Gastroesophageal sphincter (tissue), 4 donors: ENCODE data around the gene SH3D21. TPM values are rescaled to one million over a fixed set of nuclear protein-coding genes. Genes with fewer than 3 reads are reported as not detected.

Experiments
- ATAC-seq: fragments of 150-250 bp; one replicate; pipeline ENCODE4 v1.9.1; 2016; ENCODE audit warnings: mild to moderate bottlenecking, moderate library complexity
- H3K27ac ChIP-seq, 4 donors: fragments of 200-600 bp; sonication (generic) in 3 of 4; 1 replicate in 3 of 4; 2 replicates in 1 of 4; pipeline ENCODE4 v1.5.1; 2016 to 2019
- H3K27me3 ChIP-seq: fragments of 200-600 bp; sonication (generic); one replicate; pipeline ENCODE4 v1.5.1; 2019
- H3K36me3 ChIP-seq, 2 donors: fragments of 200-600 bp; sonication (generic); one replicate each; pipeline ENCODE4 v1.5.1; 2019; ENCODE audit warnings: control low read depth in 1 of 2
- H3K4me1 ChIP-seq, 3 donors: fragments of 200-600 bp; sonication (generic); 1 replicate in 2 of 3; 2 replicates in 1 of 3; pipeline ENCODE4 v1.5.1; 2016 to 2019; ENCODE audit warnings: control low read depth in 2 of 3
- H3K4me3 ChIP-seq, 2 donors: fragments of 200-600 bp; sonication (generic); one replicate each; pipeline ENCODE4 v1.5.1; 2019; ENCODE audit warnings: mild to moderate bottlenecking in 1 of 2, moderate library complexity in 1 of 2
- H3K9me3 ChIP-seq, 3 donors: fragments of 200-600 bp; sonication (generic); one replicate each; pipeline ENCODE4 v1.5.1; 2017 to 2019; ENCODE audit warnings: control low read depth in 2 of 3
- EP300 ChIP-seq: sonication (generic); formaldehyde crosslinking; IDR thresholded peaks from one replicate; pipeline ENCODE4 v1.6.1; 2017; ENCODE audit warnings: antibody characterized with exemption, mild to moderate bottlenecking
- POLR2A ChIP-seq, 2 donors: fragments of 450-650 bp; IDR thresholded peaks; one replicate each; pipeline ENCODE4 v1.6.1; 2017; ENCODE audit warnings: antibody characterized with exemption in 2 of 2, mild to moderate bottlenecking in 2 of 2, moderate library complexity in 1 of 2
- POLR2AphosphoS5 ChIP-seq: sonication (generic); formaldehyde crosslinking; IDR thresholded peaks from one replicate; pipeline ENCODE4 v1.6.1; 2017; ENCODE audit warnings: antibody characterized with exemption
- WGBS, 2 donors: methylation state at CpG; one replicate each; pipeline ENCODE4 v1.1.5; 2018; ENCODE audit warnings: low coverage in 1 of 2; 5-methylcytosine and 5-hydroxymethylcytosine counted together
- total RNA-seq, 4 donors: library from RNA; depleted of rRNA; stranded (reverse); fragments of >200 nt; gene quantifications; one replicate each; pipeline ENCODE4 v1.1.0, GENCODE V29; 2016
- TF ChIP-seq, protein P1 (sequence below), 4 experiments: fragments of 200-600 bp in 2 of 4; fragments of 450-650 bp in 2 of 4; sonication (generic) in 1 of 4; IDR thresholded peaks; one replicate each; pipeline ENCODE4 v1.5.1; 2017 to 2019; ENCODE audit warnings: antibody characterized with exemption in 4 of 4, mild to moderate bottlenecking in 2 of 4, moderate library complexity in 2 of 4

The SH3D21 gene
- total RNA-seq, 4 donors from 2014 or later = 0.27 to 1.4 (median 1.3) TPM; not detected in 1

DNA sequence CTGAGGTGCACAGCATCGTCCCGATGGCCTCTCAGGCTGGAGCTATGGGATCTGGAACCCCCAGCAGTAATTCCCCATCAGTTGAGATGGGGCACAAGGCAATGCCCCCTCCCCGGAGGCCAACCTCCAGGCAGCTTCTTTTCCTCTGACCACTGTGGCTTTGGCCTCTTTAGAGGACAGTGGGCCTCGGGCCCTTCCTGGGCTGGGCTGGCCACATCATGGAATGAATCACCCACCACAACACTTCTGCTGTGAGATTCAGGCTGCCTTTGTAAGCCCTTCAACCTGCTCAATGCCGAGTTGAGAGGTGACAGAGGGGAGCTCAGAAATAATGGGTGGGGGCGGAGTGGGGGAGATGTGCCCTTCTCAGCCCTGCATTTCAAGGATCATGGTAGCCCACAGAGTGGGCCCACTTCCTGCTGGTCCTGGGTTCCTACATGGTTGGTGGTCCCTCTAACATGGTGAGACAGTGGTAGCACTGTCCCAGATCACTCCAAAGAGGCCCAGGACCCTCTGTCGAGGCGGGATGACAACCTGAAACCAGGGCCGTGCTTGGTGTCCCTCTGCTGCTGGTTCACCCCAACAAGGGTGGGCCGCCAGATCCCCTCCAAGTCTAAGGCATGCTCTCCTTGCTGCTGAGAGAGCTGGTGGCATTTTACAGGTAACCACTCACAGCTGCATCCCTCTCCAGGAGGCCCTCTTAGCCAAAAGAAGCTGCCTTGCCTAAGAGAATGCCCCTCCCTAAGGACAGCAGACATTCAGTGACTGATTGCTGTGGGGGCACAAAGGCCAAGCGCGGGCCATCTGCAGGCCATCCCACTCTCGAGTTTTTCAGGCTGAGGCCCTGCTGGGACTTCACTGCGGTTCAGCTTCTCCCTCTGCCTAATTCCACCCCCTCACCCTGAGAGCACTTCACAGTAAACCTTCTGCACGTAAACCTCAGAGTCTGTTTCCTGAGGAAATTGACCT, 47.0 kb downstream of the SH3D21 start:
- Histone ChIP-seq H3K36me3 (peaks cover 0 to 83% of the 10 kb centered on the region in 2 donors), H3K27ac (peak overlapping the region in 3 of 4 donors; percentile 20 to 76 (median 73))
- WGBS, 2 donors = 66 to 80% methylated on average over 1 to 3 of the region's 15 CpGs

DNA sequence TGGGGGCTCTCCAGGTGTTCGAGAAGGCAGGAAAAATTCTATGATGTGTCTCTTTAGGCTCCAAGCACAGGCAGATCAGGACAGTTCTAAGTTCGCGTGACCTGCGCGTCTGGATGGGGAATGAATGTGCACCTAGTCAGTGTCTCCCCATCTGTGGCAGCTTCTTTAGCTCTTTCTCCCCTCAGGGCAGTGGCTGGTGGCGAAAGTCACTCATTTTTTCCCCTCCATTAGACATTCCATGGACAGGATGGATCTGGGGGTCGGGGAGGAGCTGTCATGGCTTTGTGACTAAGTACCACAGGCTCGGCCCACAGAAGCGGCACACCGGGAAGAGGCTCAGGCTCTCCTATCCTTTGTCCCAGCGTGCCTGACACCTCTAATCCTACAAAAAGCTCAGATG, 48.3 kb downstream of the SH3D21 start:
- Histone ChIP-seq H3K27ac (no peak overlapping the region), H3K9me3 (no peaks in the 10 kb centered on the region), H3K4me3 (no peak overlapping the region), H3K4me1 (peaks cover 4 to 40% (median 19%) of the 10 kb centered on the region in 3 donors), H3K36me3 (peaks cover 0 to 83% of the 10 kb centered on the region in 2 donors), H3K27me3 (no peaks in the 10 kb centered on the region)
- TF ChIP-seq POLR2AphosphoS5 (no peak), POLR2A (IDR thresholded peaks at IDR 0.05) (no peak), EP300 (no peak)
- TF ChIP-seq, protein P1, sequence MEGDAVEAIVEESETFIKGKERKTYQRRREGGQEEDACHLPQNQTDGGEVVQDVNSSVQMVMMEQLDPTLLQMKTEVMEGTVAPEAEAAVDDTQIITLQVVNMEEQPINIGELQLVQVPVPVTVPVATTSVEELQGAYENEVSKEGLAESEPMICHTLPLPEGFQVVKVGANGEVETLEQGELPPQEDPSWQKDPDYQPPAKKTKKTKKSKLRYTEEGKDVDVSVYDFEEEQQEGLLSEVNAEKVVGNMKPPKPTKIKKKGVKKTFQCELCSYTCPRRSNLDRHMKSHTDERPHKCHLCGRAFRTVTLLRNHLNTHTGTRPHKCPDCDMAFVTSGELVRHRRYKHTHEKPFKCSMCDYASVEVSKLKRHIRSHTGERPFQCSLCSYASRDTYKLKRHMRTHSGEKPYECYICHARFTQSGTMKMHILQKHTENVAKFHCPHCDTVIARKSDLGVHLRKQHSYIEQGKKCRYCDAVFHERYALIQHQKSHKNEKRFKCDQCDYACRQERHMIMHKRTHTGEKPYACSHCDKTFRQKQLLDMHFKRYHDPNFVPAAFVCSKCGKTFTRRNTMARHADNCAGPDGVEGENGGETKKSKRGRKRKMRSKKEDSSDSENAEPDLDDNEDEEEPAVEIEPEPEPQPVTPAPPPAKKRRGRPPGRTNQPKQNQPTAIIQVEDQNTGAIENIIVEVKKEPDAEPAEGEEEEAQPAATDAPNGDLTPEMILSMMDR (IDR thresholded peaks at IDR 0.05) = no peak
- WGBS, 2 donors = 79 to 94% methylated on average over 5 to 6 of the region's 11 CpGs
- ATAC-seq = no peak

More for the DNA sequence above, 47.0 kb downstream of the SH3D21 start:
- no peak for TF ChIP-seq EP300
- TF ChIP-seq, protein P1 (IDR thresholded peaks at IDR 0.05) = no peak
- no peaks in the 10 kb centered on the region for H3K9me3 ChIP-seq
- peaks cover 4 to 43% (median 19%) of the 10 kb centered on the region in 3 donors for H3K4me1 ChIP-seq
- H3K4me3 ChIP-seq = no peak overlapping the region
- ATAC-seq = no peak
- no peaks in the 10 kb centered on the region for H3K27me3 ChIP-seq

GRCh38 chr1:36355811-36356210, 49.6 kb downstream of the SH3D21 start:
- H3K9me3 ChIP-seq = no peaks in the 10 kb centered on the region
- peaks cover 4 to 30% (median 11%) of the 10 kb centered on the region in 3 donors for H3K4me1 ChIP-seq
- H3K36me3 ChIP-seq = peaks cover 0 to 84% of the 10 kb centered on the region in 2 donors
- WGBS, 2 donors = 68% methylated on average over 4 of the region's 4 CpGs; no CpG with 5 or more reads in 1 of the 2 donors
- TF ChIP-seq POLR2AphosphoS5 = no peak
- H3K27ac ChIP-seq = no peak overlapping the region
- no peaks in the 10 kb centered on the region for H3K27me3 ChIP-seq
- no peak for ATAC-seq
- no peak overlapping the region for H3K4me3 ChIP-seq

DNA sequence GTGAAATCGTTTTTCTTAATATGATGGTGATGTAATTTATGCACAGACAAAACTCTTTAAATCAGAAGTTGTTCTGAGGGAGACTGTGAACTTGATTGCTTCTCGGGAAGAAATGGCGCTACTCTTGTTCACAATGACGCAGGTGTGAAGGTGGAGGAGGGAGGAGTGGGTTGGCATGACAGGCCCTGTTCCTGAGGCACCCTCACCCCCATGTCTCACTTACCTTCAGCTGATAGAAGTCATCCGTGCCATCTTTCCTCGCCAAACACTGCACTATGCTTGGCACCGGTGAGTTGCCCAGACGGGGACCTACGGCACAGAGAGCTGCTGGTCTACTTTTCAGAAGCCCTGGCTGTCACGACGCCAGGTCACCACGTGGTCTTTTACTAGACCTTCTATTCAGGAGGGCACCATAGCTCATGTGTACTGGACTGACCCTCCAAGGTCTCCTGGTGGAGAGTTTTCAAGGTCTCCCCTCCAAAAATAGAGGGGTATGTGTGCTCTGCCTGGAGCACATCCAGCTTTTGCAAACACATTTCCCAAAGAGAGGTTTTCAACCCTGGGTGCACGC, 52.4 kb downstream of the SH3D21 start:
- 90 to 92% methylated on average over 3 to 8 of the region's 13 CpGs for WGBS, 2 donors
- no peak overlapping the region for H3K4me3 ChIP-seq
- H3K4me1 ChIP-seq = peaks cover 0 to 8% (median 0%) of the 10 kb centered on the region in 3 donors
- H3K27ac ChIP-seq = no peak overlapping the region
- H3K36me3 ChIP-seq = peaks cover 0 to 93% of the 10 kb centered on the region in 2 donors
- TF ChIP-seq POLR2A (IDR thresholded peaks at IDR 0.05) = no peak
- no peak for TF ChIP-seq POLR2AphosphoS5
- TF ChIP-seq EP300 = no peak
- TF ChIP-seq, protein P1 (IDR thresholded peaks at IDR 0.05) = no peak
- H3K9me3 ChIP-seq = no peaks in the 10 kb centered on the region
- H3K27me3 ChIP-seq = no peaks in the 10 kb centered on the region
- no peak for ATAC-seq

GRCh38 chr1:36359383-36359782, 53.2 kb downstream of the SH3D21 start:
- peaks cover 0 to 85% of the 10 kb centered on the region in 2 donors for H3K36me3 ChIP-seq
- 92 to 98% methylated on average over 5 of the region's 5 CpGs for WGBS, 2 donors
- peaks cover 0 to 8% (median 0%) of the 10 kb centered on the region in 3 donors for H3K4me1 ChIP-seq
- no peaks in the 10 kb centered on the region for H3K9me3 ChIP-seq
- no peak for ATAC-seq
- no peaks in the 10 kb centered on the region for H3K27me3 ChIP-seq
- H3K27ac ChIP-seq = no peak overlapping the region
- no peak overlapping the region for H3K4me3 ChIP-seq
- TF ChIP-seq POLR2AphosphoS5 = no peak
- no peak for TF ChIP-seq POLR2A (IDR thresholded peaks at IDR 0.05)
